GM18517 (cell line): Measurements from ENCODE around the gene GRB7.
"Not testable (repeated sequence)": the region's sequence is repeated elsewhere in the genome, so short reads cannot be mapped to it uniquely, and the experiment has no call there.

ENCODE experiments used
- ATAC-seq: cut with Tn5 transposase; IDR thresholded peaks from one replicate; pipeline ENCODE4 v1.9.1; 2021; ENCODE audit warnings: mild to moderate bottlenecking, moderate library complexity; ENCODE audit not compliant: unreplicated experiment

The GRB7 gene

GRCh38 chr17:39709319-39709997 is 28.3 kb upstream of the GRB7 start:
- no peak for ATAC-seq

GRCh38 chr17:39709998-39710964 is 27.5 kb upstream of the GRB7 start:
- no peak for ATAC-seq

DNA sequence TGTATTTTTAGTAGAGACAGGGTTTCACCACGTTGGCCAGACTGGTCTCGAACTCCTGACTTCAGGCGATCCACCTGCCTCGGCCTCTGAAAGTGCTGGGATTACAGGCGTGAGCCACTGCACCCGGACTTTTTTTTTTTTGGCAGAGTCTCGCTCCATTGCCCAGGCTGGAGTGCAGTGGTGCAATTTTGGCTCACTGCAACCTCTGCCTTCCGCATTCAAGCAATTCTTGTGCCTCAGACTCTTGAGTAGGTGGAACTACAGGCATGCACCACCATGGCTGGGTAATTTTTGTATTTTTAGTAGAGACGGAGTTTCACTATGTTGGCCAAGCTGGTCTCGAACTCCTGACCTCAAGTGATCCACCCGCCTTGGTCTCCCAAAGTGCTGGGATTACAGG is 26.7 kb upstream of the GRB7 start:
- ATAC-seq, result not testable (repeated sequence)

- no peak for ATAC-seq
Measured at GRCh38 chr17:39711851-39712250, 25.9 kb upstream of the GRB7 start.

- no peak for ATAC-seq
Measured at GRCh38 chr17:39714234-39714633, 23.5 kb upstream of the GRB7 start.

DNA sequence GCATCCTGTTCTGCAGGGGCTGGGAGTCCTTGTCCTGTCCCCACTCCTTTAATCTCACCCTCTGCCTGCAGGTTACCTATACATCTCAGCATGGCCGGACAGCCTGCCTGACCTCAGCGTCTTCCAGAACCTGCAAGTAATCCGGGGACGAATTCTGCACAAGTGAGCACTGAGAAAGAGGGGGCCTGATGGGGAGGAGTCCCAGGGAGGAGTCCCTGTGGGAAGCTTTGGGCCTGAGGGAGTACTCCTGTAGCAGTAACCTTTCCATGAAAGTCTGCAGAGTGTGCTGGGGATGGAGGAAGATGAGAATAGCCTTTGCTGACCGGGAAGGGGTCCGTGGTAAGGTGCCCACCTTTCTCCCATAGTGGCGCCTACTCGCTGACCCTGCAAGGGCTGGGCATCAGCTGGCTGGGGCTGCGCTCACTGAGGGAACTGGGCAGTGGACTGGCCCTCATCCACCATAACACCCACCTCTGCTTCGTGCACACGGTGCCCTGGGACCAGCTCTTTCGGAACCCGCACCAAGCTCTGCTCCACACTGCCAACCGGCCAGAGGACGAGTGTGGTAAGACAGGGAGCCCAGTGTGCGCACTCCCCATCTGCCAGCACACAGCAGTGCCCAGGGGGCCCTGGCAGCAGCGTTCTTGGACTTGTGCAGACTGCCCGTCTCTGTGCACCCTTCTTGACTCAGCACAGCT is 22.2 kb upstream of the GRB7 start:
- ATAC-seq, result no peak

DNA sequence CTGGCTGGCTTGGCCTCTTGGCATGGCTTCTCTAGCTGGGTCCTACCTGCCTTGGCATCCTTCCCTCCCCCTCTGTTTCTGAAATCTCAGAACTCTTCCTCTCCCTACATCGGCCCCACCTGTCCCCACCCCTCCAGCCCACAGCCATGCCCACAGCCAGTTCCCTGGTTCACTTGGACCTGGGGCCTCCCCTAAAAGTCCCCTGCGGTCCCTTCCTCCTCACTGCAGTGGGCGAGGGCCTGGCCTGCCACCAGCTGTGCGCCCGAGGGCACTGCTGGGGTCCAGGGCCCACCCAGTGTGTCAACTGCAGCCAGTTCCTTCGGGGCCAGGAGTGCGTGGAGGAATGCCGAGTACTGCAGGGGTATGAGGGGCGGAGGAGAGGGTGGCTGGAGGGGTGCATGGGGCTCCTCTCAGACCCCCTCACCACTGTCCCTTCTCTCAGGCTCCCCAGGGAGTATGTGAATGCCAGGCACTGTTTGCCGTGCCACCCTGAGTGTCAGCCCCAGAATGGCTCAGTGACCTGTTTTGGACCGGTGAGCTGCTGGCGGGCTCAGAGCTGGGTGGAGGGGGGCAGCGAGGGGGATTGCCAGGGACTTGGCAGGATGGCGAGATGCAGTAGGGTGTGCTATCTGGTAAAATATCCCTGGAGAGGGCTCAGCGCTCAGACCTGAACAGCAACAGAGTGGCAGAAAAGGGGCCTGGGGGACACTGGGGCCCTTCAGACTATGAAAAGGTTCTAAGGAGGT is 21.5 kb upstream of the GRB7 start:
- ATAC-seq, result no peak

GRCh38 chr17:39716879-39717536 is 20.7 kb upstream of the GRB7 start:
- no peak for ATAC-seq

GRCh38 chr17:39717660-39718059 is 20.1 kb upstream of the GRB7 start:
- ATAC-seq, result no peak

DNA sequence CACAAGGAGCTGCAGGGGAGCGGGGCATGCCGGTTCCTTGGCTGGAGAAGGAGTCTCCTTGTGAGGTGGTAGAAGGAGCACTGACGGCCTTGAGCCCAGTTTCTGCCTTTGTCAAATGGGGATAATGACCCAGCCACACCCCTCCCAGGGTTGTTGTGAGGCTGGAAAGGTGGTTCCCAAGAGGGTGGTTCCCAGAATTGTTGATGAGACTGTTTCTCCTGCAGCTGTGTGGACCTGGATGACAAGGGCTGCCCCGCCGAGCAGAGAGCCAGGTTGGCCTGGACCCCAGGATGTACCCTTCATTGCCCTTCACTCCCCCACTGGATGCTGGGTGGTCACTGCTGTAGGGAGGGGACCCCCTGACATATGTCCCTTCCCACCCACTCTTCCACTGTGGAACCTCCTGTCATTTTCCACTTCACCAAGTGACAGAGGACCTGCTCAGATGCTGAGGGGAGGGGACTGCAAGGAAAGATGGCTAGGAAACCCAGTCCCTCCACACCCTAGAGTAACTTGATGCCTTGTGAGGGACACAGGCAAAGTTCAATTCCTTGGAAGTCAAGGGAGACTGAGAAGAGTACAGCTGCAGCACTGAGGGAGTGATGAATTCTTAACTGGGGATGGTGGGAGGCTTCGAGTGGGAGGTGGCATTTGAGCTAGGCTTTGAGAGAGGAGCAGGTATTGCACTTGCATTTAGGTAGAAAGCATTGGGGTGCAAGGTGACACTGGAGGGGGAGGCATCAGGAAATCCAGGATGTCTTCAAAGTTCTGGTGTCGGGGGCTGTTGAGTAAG is 18.0 kb upstream of the GRB7 start:
- no peak for ATAC-seq

DNA sequence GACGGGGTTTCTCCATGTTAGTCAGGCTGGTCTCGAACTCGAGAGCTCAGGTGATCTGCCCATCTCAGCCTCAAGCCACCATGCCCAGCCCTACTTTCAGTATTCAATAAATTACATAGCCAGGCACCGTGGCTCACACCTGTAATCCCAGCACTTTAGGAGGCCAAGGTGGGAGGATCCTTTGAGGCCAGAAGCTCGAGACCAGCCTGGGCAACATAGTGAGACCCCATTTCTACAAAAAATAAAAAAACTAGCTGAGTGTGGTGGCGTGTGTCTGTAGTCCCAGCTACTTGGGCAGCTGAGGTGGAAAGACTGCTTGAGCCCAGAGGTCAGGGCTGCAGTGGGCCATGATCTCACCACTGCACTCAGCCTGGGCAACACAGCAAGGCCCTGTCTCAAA is 15.6 kb upstream of the GRB7 start:
- no peak for ATAC-seq

- ATAC-seq, result no peak
Measured at GRCh38 chr17:39722965-39723848, 14.5 kb upstream of the GRB7 start.

GRCh38 chr17:39724731-39725130 is 13.0 kb upstream of the GRB7 start:
- no peak for ATAC-seq

DNA sequence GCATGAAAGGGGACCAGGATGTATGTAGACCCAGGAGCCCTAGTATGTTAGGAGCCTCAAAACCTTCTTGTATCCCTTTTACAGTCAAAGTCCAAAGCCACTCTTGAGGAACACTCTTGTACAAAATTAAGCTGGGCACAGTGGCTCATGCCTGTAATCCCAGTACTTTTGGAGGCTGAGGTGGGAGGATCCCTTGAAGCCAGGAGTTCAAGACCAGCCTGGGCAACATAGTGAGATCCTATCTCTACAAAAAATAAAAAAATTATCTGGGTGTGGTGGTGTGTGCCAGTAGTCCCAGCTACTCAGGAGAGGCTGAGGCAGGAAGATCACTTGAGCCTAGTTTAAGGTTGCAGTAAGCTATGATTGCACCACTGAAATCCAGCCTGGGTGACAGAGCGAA is 11.8 kb upstream of the GRB7 start:
- not testable (repeated sequence) for ATAC-seq

GRCh38 chr17:39726617-39727016 is 11.1 kb upstream of the GRB7 start:
- ATAC-seq, result no peak

- ATAC-seq, result no peak
Measured at GRCh38 chr17:39727556-39727955, 10.2 kb upstream of the GRB7 start.

DNA sequence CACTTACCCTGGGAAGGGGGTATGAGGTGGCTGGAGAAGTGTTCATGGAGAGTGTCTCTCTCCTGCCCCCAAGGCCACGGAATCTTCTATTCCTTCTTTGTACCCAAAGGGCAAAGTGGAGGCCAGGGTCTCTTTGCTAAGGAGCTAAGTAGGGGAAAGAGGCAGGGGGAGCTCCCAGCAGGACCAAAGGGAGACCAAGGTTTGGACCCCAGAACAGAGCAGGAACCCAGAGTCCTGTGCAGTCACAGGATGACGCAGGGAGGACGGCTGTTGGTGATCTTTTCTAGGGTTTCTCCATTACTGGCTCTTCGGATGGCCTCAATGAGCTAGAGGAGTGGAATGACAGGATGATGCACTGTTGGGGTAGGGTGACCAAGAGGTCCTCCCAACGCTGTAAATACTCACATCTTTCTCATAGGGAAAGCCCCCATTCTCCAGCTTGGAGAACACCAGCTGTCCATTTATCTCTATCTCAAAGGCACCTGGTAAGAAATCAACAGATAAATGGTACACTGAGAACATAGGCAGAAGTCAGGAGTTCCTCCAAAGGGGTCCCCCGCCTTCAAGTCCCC is 8.4 kb upstream of the GRB7 start:
- ATAC-seq, result no peak
